Measurements from ENCODE around the gene TMEM266.
A peak's percentile ranks its signal among the peaks of the same experiment; 100 is the strongest.

TMEM266 gene

DNA sequence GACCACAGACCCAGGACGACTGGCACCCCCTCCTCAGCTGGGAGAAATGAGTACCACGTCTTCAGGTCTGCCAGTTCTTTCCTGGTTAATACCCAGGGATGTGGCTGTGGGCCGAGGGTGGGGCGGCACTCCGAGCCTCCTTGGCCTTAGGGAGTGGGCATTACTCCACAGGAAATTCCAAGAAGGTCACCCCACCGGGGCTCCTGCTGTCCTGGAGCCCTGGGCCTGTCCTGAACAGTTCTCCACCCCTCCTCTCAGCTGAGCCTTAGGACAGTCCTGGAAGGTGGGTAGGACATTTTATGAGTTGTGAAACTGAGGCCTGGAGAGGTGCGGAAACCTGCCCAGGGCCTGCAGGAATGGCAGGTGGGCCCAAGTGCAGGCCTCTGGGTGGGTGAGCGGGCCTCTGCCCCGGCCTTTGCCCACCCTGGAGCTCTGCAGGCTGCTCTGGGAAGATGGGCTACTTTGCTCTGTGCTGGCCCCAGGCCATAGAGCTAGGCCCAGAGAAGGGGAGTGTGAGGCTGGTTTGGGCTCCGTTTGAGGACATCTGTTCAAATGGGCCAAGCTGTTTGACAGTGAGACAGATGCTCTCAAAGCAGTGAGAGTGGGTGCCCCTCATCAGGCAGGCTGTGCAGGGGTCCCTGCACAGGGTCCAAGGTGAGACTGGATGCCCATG is 103.1 kb downstream of the TMEM266 start:
- no peak for DNase-seq (ENCODE audit: low spot score)

DNA sequence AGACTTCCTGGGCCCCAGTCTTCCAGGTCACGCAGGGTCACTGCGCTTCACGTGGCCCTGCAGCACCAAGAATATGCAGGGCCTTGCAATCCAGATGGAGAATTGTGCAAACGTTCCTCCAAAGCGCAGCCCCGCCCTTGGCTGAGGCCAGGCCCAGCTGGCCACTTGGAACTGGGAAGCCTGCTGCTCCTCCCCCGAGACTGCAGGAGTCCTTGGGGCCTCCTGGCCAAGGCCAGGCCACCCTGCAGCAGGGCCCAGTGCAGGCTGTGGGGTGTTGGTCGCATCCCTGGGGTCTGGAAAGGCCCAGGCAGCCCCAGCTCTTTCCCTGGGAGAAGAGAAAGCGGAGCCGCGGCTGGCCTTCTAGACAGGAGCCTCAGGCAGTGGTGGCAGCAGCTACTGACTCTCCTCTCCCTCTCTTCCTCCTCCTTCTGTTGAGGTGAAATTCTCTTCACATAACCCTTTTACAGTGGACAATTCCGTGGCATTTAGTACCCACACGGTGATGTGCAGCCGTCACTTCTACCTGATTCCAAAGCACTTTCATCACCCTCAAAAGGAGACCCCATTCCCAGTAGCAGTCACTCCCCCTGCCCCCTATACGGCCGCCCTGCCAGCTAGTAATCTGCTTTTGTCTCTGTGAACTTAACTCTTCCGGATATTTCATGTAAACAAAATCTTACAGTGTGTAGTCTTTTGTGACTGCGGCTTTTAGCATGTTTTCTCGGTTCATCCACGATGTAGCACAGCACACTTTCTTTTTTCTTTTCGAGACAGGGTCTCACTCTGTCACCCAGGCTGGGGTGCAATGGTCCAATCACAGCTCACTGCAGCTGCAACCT is 103.9 kb downstream of the TMEM266 start:
- DNase-seq (ENCODE audit: low spot score), result no peak

DNA sequence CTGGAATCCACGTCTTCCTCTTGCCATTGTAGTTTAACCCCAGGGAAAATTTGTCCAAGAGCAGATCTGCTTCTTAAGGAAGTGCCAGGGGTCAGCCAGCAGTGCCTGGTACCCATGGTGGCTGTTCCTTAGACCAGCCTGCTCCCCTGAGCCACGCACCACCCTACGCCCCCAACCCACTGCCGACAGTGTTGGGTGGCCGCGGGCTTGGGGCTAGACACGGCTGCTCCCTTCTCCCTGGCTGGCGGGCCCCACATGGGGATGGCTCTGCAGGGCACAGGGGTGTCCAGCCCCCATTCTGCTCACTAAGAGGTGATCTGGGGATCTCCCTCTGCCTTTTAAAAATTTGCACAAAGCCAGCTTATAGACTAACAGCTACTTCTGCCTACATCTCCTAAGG is 104.8 kb downstream of the TMEM266 start:
- no peak for DNase-seq (ENCODE audit: low spot score)

DNA sequence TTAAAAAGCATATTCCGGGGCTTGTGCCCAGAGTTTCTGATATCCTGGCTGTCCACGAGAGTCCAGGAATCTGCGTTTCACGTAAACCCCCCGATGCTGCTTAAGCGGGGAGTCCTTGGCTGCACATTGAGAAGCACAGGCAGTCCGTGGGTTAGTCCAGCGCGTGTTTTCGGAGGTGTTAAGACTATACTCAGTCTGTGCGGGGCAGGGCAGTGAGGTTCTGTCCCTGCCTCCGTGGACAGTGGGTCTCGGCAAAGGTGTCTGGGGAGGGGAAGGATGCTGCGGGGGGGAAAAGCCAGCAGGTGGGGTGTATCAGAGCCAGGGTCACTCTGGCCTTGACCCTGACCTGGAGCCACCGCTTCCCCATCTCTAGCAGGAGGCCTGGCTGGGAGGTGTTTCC is 106.2 kb downstream of the TMEM266 start:
- DNase-seq (ENCODE audit: low spot score), result no peak

GRCh38 chr15:76168237-76168984 is 108.6 kb downstream of the TMEM266 start:
- DNase-seq (ENCODE audit: low spot score), result no peak

- DNase-seq (ENCODE audit: low spot score), result no peak
Measured at GRCh38 chr15:76169018-76169417, 109.2 kb downstream of the TMEM266 start.

DNA sequence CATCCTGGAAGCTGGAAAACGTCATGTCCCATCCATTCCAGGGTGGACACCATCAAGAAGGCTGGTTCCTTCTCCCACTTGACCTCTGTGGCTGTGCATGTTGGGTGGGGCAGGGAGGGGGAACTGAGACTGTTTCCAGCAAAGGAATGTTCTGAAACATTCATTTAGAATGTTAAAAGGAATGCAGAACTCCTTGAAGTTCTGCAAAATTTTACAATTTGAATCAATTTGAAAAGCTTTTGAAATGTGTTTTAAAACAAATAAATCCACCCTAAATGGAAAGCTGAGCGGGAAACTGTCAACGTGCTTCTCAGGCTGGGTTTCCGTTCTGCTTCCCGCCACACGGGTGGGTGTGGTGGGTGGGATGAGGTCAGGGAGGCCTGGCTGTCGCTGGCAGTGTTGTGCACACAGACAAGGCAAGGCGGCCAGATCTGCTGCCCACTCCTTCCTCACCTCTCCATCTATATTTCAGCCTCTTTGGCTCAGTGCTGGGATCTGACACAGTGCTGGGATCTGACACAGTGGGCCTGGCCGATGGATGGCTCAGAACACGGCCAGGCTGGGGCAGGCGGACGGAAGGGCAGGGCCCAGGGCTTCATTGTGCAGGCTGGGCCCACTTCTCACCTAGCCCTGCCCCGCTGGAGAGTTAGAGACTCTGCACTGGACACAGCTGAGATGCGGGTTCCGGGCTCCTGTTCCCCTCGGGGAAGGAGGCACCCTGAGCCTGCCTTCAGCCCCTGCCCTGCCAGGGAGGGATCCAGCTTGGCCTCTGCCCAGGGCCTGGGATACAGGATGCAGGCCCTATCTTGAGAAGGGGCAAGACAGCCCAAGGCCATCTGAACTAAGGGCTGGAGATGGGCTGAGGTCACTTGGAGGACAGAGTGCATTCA is 110.4 kb downstream of the TMEM266 start:
- no peak for DNase-seq (ENCODE audit: low spot score)

DNA sequence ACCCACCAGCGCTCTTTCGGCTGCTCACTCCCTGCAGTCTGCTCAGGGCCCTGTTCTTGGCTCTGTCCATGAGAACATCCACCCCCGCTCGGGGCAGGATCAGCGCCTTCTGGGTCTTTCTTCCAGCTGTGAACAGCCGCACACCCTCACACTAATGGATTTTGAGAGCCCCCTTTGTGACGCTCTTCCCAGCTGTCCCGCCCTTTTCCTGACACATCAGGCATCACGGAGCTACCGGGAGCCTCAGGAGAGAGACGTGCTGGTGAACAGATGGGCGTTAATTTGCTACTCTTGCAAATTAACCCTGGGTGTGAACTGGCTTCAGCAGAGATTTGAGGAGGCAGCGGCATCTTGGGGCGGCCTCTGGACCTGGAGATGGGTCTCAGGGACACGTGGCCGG is 113.0 kb downstream of the TMEM266 start:
- DNase-seq (ENCODE audit: low spot score), result no peak

GRCh38 chr15:76173317-76173834 is 113.6 kb downstream of the TMEM266 start:
- DNase-seq (ENCODE audit: low spot score), result no peak

GRCh38 chr15:76174654-76175053 is 114.9 kb downstream of the TMEM266 start:
- DNase-seq (ENCODE audit: low spot score), result no peak

GRCh38 chr15:76175442-76175841 is 115.7 kb downstream of the TMEM266 start:
- DNase-seq (ENCODE audit: low spot score), result no peak

DNA sequence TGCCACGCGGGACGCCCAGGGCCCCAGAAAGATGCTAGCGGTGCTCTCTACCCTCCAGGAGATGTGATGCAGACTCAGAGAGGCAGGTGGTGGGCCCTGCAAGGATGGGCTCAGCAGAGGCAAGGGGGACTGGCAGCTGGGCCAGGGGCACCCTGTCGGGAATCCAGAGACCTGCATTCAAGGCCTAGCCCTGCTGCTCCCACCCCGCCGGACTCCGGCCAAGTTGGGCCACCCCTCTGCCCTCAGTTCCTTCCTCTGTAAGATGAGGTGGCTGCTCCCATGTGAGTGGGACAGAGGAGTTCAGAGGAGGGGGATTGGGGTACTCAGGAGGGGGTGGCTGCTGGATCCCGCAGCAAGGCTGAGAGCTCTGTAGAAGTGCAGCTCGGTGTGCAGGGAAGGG is 116.3 kb downstream of the TMEM266 start:
- no peak for DNase-seq (ENCODE audit: low spot score)

DNA sequence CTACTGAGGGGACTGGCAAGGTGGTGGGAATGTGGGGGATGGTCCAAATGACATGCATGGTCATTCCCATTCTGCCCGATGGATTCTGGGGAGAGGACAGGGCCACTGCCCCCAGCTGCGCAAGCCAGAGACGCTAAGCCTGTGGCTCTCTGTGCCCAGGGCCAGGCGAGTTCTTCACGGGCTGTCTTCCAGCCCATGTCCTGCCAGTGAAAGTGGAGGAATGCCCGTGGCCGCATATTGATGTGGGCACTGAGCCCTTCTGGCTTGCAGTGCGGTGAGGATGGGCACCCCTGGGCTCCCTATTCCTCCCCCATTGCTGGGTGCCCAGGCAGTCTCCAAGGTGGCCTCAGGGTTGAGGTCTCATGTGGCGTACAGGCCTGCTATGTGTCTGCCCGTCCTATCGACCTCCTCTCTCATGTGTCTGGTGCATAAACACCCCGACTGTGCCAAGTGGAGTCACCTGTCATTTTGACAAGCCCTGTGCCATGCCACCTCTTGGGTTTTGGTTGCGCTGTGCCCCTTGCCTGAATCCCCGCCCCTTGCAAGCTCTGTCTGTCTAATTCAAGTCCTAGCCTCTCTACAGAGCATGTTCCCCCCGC is 116.8 kb downstream of the TMEM266 start:
- no peak for DNase-seq (ENCODE audit: low spot score)

GRCh38 chr15:76177491-76178040 is 117.8 kb downstream of the TMEM266 start:
- DNase-seq (ENCODE audit: low spot score), result peak; percentile 80

- DNase-seq (ENCODE audit: low spot score), result no peak
Measured at GRCh38 chr15:76178296-76179000, 118.7 kb downstream of the TMEM266 start.

DNA sequence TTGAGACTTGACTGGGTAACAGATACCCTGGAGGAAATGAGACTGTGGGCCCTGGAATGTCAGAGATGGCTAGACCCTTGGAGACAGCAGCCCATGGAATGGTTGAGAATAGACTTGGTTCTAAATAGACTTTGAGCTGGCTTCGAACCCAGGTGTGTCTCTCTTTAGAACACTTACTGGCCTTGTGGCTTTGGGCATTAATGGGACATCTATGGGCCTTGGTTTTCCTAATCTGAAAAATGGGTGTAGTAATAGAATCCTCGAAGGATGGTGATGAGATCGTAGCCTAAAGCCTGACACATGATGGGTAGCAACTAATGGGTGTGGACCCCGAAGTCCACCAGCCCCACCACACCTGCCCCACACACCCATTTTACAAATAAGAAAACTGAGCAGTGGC is 119.2 kb downstream of the TMEM266 start:
- no peak for DNase-seq (ENCODE audit: low spot score)

GRCh38 chr15:76180321-76180720 is 120.5 kb downstream of the TMEM266 start:
- no peak for DNase-seq (ENCODE audit: low spot score)

DNA sequence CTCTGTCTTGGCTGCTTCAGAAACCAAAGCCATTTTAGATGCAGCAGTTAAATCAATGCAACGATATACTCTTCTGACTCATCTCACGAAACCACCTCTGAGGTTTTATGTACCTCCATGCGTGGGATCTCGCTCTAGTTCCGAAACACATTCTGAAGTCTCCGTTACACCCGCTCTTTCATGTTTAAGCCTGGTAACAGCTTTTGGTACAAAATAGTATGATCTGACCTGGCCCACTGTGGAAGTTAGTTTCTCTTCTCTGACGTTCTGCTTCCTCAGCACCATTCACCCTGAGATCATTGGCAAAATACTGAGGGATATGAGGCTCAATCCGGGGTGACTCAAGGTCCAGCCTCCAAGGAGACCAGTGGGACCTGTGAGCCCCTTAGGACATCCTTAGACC is 121.9 kb downstream of the TMEM266 start:
- DNase-seq (ENCODE audit: low spot score), result no peak

- DNase-seq (ENCODE audit: low spot score), result no peak
Measured at GRCh38 chr15:76183930-76184649, 124.3 kb downstream of the TMEM266 start.

GRCh38 chr15:76184650-76185035 is 124.9 kb downstream of the TMEM266 start:
- DNase-seq (ENCODE audit: low spot score), result no peak
